ENCODE data around the gene PLEKHB2.
"Not testable (repeated sequence)": the region's sequence is repeated elsewhere in the genome, so short reads cannot be mapped to it uniquely, and the experiment has no call there.

The PLEKHB2 gene

GRCh38 chr2:131146749-131147148 is 41.6 kb downstream of the PLEKHB2 start:
- no peak for DNase-seq

- DNase-seq, result no peak
These were observed 43.3 kb downstream of the PLEKHB2 start for GRCh38 chr2:131148426-131148825.

GRCh38 chr2:131150109-131150508 is 45.0 kb downstream of the PLEKHB2 start:
- not testable (repeated sequence) for DNase-seq

GRCh38 chr2:131151398-131151797 is 46.3 kb downstream of the PLEKHB2 start:
- DNase-seq, result no peak

GRCh38 chr2:131152074-131152473 is 46.9 kb downstream of the PLEKHB2 start:
- no peak for DNase-seq

- no peak for DNase-seq
These were observed 48.4 kb downstream of the PLEKHB2 start for GRCh38 chr2:131153529-131153928.

GRCh38 chr2:131154071-131154531 is 49.0 kb downstream of the PLEKHB2 start:
- peak; percentile 28 to 61 for DNase-seq

- no peak for DNase-seq
These were observed 49.5 kb downstream of the PLEKHB2 start for GRCh38 chr2:131154647-131155046.

GRCh38 chr2:131155208-131155855 is 50.2 kb downstream of the PLEKHB2 start:
- DNase-seq, result no peak

GRCh38 chr2:131156452-131157149 is 51.5 kb downstream of the PLEKHB2 start:
- no peak for DNase-seq

GRCh38 chr2:131165562-131165961 is 60.4 kb downstream of the PLEKHB2 start:
- not testable (repeated sequence) for DNase-seq

GRCh38 chr2:131168538-131168937 is 63.4 kb downstream of the PLEKHB2 start:
- DNase-seq, result no peak

GRCh38 chr2:131178050-131178449 is 72.9 kb downstream of the PLEKHB2 start:
- DNase-seq, result not testable (repeated sequence)

GRCh38 chr2:131178721-131179418 is 73.7 kb downstream of the PLEKHB2 start:
- not testable (repeated sequence) for DNase-seq

GRCh38 chr2:131181451-131181850 is 76.3 kb downstream of the PLEKHB2 start:
- DNase-seq, result not testable (repeated sequence)

GRCh38 chr2:131193421-131193820 is 88.3 kb downstream of the PLEKHB2 start:
- not testable (repeated sequence) for DNase-seq

GRCh38 chr2:131196186-131196585 is 91.0 kb downstream of the PLEKHB2 start:
- DNase-seq, result not testable (repeated sequence)

Measured in NCI-H1930 (cell line).